HepG2 (cell line): Measurements from ENCODE around the gene ATG4A. TPM values are rescaled to one million over a fixed set of nuclear protein-coding genes. Genes with fewer than 3 reads are reported as not detected.

ENCODE experiments used
- ATAC-seq: fragments of 200-7000 bp; cut with Tn5 transposase; 3 replicates; pipeline ENCODE4 v1.9.1; 2020; ENCODE audit warnings: mild to moderate bottlenecking, moderate library complexity
- BruUV-seq: library from RNA; stranded (reverse); fragments of 400-500 nt; replicated peaks from 2 replicates; lab custom pipeline; 2021; lab: Mats Ljungman, UMichigan
- CTCF ChIA-PET: fragments of 300-600 bp; formaldehyde crosslinking; extraction: SDS; loops from one replicate; lab custom pipeline; 2021; ENCODE audit warnings: low total read pairs, inconsistent platforms, low intra/inter-chr PET ratio; lab: Yijun Ruan, JAX
- POLR2A ChIA-PET: fragments of 350-600 bp; sonication (Branson Sonifier 250); formaldehyde crosslinking; loops from one replicate; lab custom pipeline; 2020; ENCODE audit warnings: antibody characterized with exemption, inconsistent platforms; lab: Yijun Ruan, JAX
- DNase-seq: peaks from one replicate; pipeline ENCODE4 v3.0.0-alpha.2; 2015; ENCODE audit warnings: low spot score
- FAIRE-seq: peaks from 3 replicates; lab custom pipeline; 2011; peaks lifted over from hg19 to GRCh38; lab: Jason Lieb, UNC
- H2AFZ ChIP-seq: one replicate; pipeline ENCODE4 v1.6.1; 2011; ENCODE audit warnings: low read length, inconsistent platforms
- H3K27ac ChIP-seq: fragments of 300-600 bp; 3 replicates; pipeline ENCODE4 v1.8.0; 2011; ENCODE audit warnings: mixed run types, mild to moderate bottlenecking, mixed read lengths, low read length, inconsistent platforms; ENCODE audit not compliant: insufficient read depth; ENCODE audit errors: extremely low read length
- H3K27me3 ChIP-seq, 2 experiments: fragments of 200-600 bp in 1 of 2; 2 replicates in 1 of 2; 3 replicates in 1 of 2; pipeline versions ENCODE4 v1.6.0 to v1.8.0; 2011; ENCODE audit warnings: low read length in 2 of 2, mild to moderate bottlenecking in 2 of 2, moderate library complexity in 2 of 2, inconsistent platforms in 1 of 2; ENCODE audit not compliant: insufficient read depth in 2 of 2, control insufficient read depth in 1 of 2
- H3K36me3 ChIP-seq, 2 experiments: fragments of 200-600 bp in 1 of 2; replicated peaks in 1 of 2; 2 replicates in 1 of 2; 3 replicates in 1 of 2; pipeline versions ENCODE4 v1.5.1 to v1.8.0; 2011; ENCODE audit warnings: low read length in 2 of 2, inconsistent platforms in 1 of 2; ENCODE audit not compliant: insufficient read depth in 2 of 2, control insufficient read depth in 1 of 2
- H3K4me1 ChIP-seq: 2 replicates; pipeline ENCODE4 v1.5.1; 2012; ENCODE audit warnings: low read length, inconsistent platforms; ENCODE audit not compliant: insufficient read depth
- H3K4me2 ChIP-seq: 2 replicates; pipeline ENCODE4 v1.6.0; 2011; ENCODE audit warnings: low read depth, low read length, inconsistent platforms
- H3K4me3 ChIP-seq, 3 experiments: fragments of 200-600 bp in 1 of 3; sonication (generic), shearing (Covaris generic) in 1 of 3; replicated peaks in 1 of 3; 2 replicates each; pipeline ENCODE4 v1.5.1; 2011 to 2016; ENCODE audit warnings: low read length in 3 of 3, inconsistent platforms in 2 of 3, low read depth in 2 of 3, mild to moderate bottlenecking in 2 of 3, control low read depth in 1 of 3, mixed read lengths in 1 of 3; ENCODE audit not compliant: insufficient read depth in 1 of 3
- H3K79me2 ChIP-seq: one replicate; pipeline ENCODE4 v1.6.1; 2011; ENCODE audit warnings: low read length, inconsistent platforms; ENCODE audit not compliant: insufficient read depth
- H3K9ac ChIP-seq: 2 replicates; pipeline ENCODE4 v1.6.0; 2011; ENCODE audit warnings: mild to moderate bottlenecking, low read depth, low read length, inconsistent platforms; ENCODE audit not compliant: insufficient read depth
- H3K9me3 ChIP-seq: 2 replicates; pipeline ENCODE4 v1.5.1; 2012; ENCODE audit warnings: mild to moderate bottlenecking, low read length
- H4K20me1 ChIP-seq: 2 replicates; pipeline ENCODE4 v1.6.0; 2011; ENCODE audit warnings: inconsistent platforms, mild to moderate bottlenecking, low read length, moderate library complexity; ENCODE audit not compliant: insufficient read depth
- ADNP ChIP-seq: sonication (generic); formaldehyde crosslinking; IDR thresholded peaks from 2 replicates; pipeline ENCODE4 v1.4.0; 2020; ENCODE audit warnings: missing genetic modification reagents
- EEA1 ChIP-seq: sonication (generic); formaldehyde crosslinking; IDR thresholded peaks from 2 replicates; pipeline ENCODE4 v1.5.1; 2020; ENCODE audit warnings: mild to moderate bottlenecking, missing genetic modification reagents, borderline replicate concordance
- GTF2F1 ChIP-seq: fragments of 150-350 bp; IDR thresholded peaks from 2 replicates; pipeline ENCODE4 v1.6.1; 2014; ENCODE audit warnings: low read length
- HIC2 ChIP-seq: sonication (generic); formaldehyde crosslinking; IDR thresholded peaks from 2 replicates; pipeline ENCODE4 v1.9.0; 2022; ENCODE audit warnings: low read depth, missing genetic modification reagents
- JDP2 ChIP-seq: sonication (generic); formaldehyde crosslinking; IDR thresholded peaks from 2 replicates; pipeline ENCODE4 v1.8.1; 2022; ENCODE audit warnings: missing genetic modification reagents, borderline replicate concordance
- MLLT10 ChIP-seq: sonication (generic); formaldehyde crosslinking; IDR thresholded peaks from 2 replicates; pipeline ENCODE4 v1.4.0; 2020; ENCODE audit warnings: missing genetic modification reagents
- MZF1 ChIP-seq: sonication (generic); formaldehyde crosslinking; IDR thresholded peaks from 2 replicates; pipeline ENCODE4 v1.8.1; 2023; ENCODE audit warnings: mild to moderate bottlenecking, missing genetic modification reagents, borderline replicate concordance
- NFRKB ChIP-seq: fragments of 450-650 bp; IDR thresholded peaks from 2 replicates; pipeline ENCODE4 v1.6.1; 2017
- RBM39 ChIP-seq: fragments of 200-400 bp; formaldehyde crosslinking; IDR thresholded peaks from one replicate; pipeline ENCODE4 v1.6.1; 2018; ENCODE audit warnings: antibody characterized with exemption, mild to moderate bottlenecking, low read depth, low read length; ENCODE audit not compliant: poor library complexity, severe bottlenecking
- SP4 ChIP-seq: sonication (generic); formaldehyde crosslinking; IDR thresholded peaks from 2 replicates; pipeline ENCODE4 v1.8.1; 2023; ENCODE audit warnings: mild to moderate bottlenecking, missing genetic modification reagents
- ZFX ChIP-seq: sonication (generic); formaldehyde crosslinking; IDR thresholded peaks from 2 replicates; pipeline ENCODE4 v1.4.0; 2020; ENCODE audit warnings: mild to moderate bottlenecking, low read depth, missing genetic modification reagents, moderate library complexity
- ZNF513 ChIP-seq: sonication (generic); formaldehyde crosslinking; conservative IDR thresholded peaks from 2 replicates; pipeline ENCODE4 v1.5.0; 2020; ENCODE audit warnings: missing genetic modification reagents
- ZNF629 ChIP-seq: sonication (generic); formaldehyde crosslinking; conservative IDR thresholded peaks from 2 replicates; pipeline ENCODE4 v1.5.0; 2020; ENCODE audit warnings: missing genetic modification reagents
- ZNF839 ChIP-seq: sonication (generic); formaldehyde crosslinking; IDR thresholded peaks from 2 replicates; pipeline ENCODE4 v1.4.0; 2020; ENCODE audit warnings: missing genetic modification reagents, mild to moderate bottlenecking, borderline replicate concordance
- WGBS: methylation state at CpG from one replicate; pipeline ENCODE4 v1.1.6; 2017; ENCODE audit warnings: low lambda C conversion rate; 5-methylcytosine and 5-hydroxymethylcytosine counted together
- in situ Hi-C: cut with HindIII; loops from 2 replicates; pipeline ENCODE4 v1.10.0; 2017; ENCODE audit warnings: low pct_unique_long_range_greater_than_20kb; ENCODE audit not compliant: extremely low pct_ligation_motif_present
- intact Hi-C: fragments of 100-400 bp; cut with micrococcal nuclease; formaldehyde crosslinking; loops from one replicate; pipeline ENCODE4 v1.10.0; 2022; ENCODE audit not compliant: unreplicated experiment
- polyA plus RNA-seq, 8 experiments: library from polyadenylated mRNA; depleted of rRNA in 3 of 8; stranded (reverse) in 7 of 8; unstranded in 1 of 8; fragments of >200 nt; fragmentation: Illumina TruSeq in 4 of 8; extraction: Trizol in 4 of 8; gene quantifications; 2 replicates each; pipeline versions ENCODE4 v1.2.1 to v1.2.3, GENCODE V29; 2011 to 2016; ENCODE audit warnings: low read depth in 4 of 8, missing spikeins in 1 of 8, mixed read lengths in 1 of 8; ENCODE audit not compliant: insufficient read depth in 1 of 8
- total RNA-seq, 5 experiments: library from RNA; depleted of rRNA; stranded (reverse); fragments of >200 nt; fragmentation: Illumina TruSeq; extraction: Trizol; gene quantifications; 2 replicates each; pipeline ENCODE4 v1.2.3, GENCODE V29; 2016; ENCODE audit warnings: low read depth in 1 of 5

ATG4A gene
- total and polyA plus RNA-seq, 2 of the 13 experiments (the other 11 are each of a cell fraction or from before 2014, with no cell fraction given), result 3.3 to 6.3 TPM

- Histone ChIP-seq H3K27me3 (no peaks in the 10 kb centered on the region), H3K9ac (no peak overlapping the region), H3K4me2 (no peak overlapping the region), H3K27ac (no peak overlapping the region), H2AFZ (no peak overlapping the region), H3K36me3 (no peaks in the 10 kb centered on the region), H3K79me2 (no peaks in the 10 kb centered on the region), H4K20me1 (no peaks in the 10 kb centered on the region), H3K4me1 (no peaks in the 10 kb centered on the region), H3K4me3 (no peak overlapping the region), H3K9me3 (no peaks in the 10 kb centered on the region)
- ChIA-PET CTCF (no interaction called here), POLR2A (no interaction called here)
- intact Hi-C loops (no loop called here), in situ Hi-C loops (no loop called here)
- no peak for TF ChIP-seq ZNF629 (CRISPR knock-in tag)
- DNase-seq (no peak), FAIRE-seq (no peak), ATAC-seq (no peak)
- no CpG with 5 or more reads among the region's 8 CpGs for WGBS
- no TSS peak for BruUV-seq
Measured at GRCh38 chrX:108156934-108157466, 65.4 kb downstream of the ATG4A start.

GRCh38 chrX:108157628-108158027, 66.0 kb downstream of the ATG4A start:
- CTCF ChIA-PET, result no interaction called here
- Histone ChIP-seq H3K4me2 (no peak overlapping the region), H3K4me3 (no peak overlapping the region), H3K27me3 (no peaks in the 10 kb centered on the region), H3K9ac (no peak overlapping the region), H4K20me1 (no peaks in the 10 kb centered on the region), H3K9me3 (no peaks in the 10 kb centered on the region), H2AFZ (no peak overlapping the region)
- ATAC-seq, result no peak
- in situ Hi-C loops, result no loop called here
- BruUV-seq, result no TSS peak
- 73% methylated on average over 2 of the region's 3 CpGs for WGBS
- POLR2A ChIA-PET, result no interaction called here
- intact Hi-C loops, result no loop called here
- no peak for FAIRE-seq
- no peak for TF ChIP-seq ZNF839 (CRISPR knock-in tag)
- no peak for TF ChIP-seq ZNF513 (CRISPR knock-in tag)
- TF ChIP-seq MZF1 (CRISPR knock-in tag), result no peak
- no peak for TF ChIP-seq RBM39
- no peak for TF ChIP-seq MLLT10 (CRISPR knock-in tag)
- TF ChIP-seq JDP2 (CRISPR knock-in tag), result no peak
- TF ChIP-seq NFRKB, result no peak
- no peak for TF ChIP-seq SP4 (CRISPR knock-in tag)
- TF ChIP-seq ZFX, result no peak
- TF ChIP-seq ADNP (CRISPR knock-in tag), result no peak
- TF ChIP-seq EEA1 (CRISPR knock-in tag), result no peak
- TF ChIP-seq HIC2, result no peak
- TF ChIP-seq GTF2F1, result no peak
- TF ChIP-seq, all 625 proteins: peak for 0
- Histone ChIP-seq H3K36me3 (no peaks in the 10 kb centered on the region), H3K4me1 (no peaks in the 10 kb centered on the region), H3K27ac (no peak overlapping the region), H3K79me2 (no peaks in the 10 kb centered on the region)
- DNase-seq, result no peak
